Activated CD8-positive, alpha-beta memory T cell treated with anti-CD3 and anti-CD28 coated beads, Interleukin-2, amount 50 U/mL, for 4 hours (primary cell): Measurements from ENCODE around the gene POLD2.

Experiments
- DNase-seq: peaks from one replicate; pipeline ENCODE4 v3.0.0-alpha.2; 2020

POLD2 gene

DNA sequence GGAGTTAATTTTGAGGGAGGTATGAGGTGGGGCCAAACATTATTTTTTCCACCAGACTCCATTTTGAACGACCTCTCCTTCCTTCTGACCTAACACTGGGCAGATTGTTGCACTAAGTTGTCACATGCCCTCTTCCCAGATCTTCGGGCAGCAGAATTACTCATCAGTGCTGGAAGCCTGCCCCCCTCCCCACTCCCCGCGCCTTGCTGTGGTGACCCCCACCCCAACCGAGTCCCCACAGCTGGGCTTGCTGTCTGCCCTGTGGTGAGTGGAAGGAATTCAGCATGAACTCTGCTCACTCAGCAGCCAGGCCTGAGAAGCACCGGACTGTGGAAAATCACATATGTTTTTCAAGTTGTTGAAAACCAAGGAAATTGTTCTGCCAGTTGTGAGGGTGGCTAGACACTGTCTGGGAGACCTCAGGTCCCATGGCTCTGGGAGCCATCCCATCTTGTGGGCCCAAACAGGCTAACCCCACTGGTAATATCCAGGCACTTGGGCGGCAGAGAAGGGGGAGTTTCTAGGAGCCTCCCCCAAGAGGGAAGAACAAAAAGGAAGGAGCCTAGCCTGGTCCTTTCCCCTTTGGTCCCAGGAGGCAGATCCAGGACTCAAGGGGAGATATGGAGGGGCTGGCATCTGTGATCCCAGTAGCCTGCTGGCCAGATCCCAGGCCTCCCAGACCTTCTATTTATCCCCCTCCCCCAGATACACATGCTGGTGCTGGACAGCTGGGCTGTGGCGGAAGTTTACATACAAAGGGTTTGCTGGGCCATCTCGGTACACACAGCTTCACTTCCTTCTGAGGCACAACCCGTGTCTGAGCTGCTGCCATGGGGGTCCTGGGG, 22.7 kb downstream of the POLD2 start:
- no peak for DNase-seq

DNA sequence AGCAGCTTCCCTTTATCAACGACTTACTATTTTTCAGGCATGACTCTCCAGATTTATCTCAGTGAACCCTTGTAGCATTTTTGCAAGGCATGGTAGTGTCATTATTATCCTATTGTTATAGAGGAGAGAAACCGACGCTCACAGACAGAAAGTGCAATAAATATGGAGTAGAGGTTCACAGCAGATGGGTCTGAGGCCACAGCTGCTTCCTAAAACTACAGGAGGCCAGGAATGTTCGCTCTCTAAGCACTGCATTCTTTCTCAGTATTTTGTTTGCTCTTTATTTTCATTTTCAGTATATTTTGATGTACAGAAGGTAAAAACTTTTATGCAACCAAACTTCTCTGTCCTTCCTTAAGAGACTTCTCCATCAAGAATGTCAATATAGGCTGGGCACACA, 23.7 kb downstream of the POLD2 start:
- DNase-seq, result no peak

DNA sequence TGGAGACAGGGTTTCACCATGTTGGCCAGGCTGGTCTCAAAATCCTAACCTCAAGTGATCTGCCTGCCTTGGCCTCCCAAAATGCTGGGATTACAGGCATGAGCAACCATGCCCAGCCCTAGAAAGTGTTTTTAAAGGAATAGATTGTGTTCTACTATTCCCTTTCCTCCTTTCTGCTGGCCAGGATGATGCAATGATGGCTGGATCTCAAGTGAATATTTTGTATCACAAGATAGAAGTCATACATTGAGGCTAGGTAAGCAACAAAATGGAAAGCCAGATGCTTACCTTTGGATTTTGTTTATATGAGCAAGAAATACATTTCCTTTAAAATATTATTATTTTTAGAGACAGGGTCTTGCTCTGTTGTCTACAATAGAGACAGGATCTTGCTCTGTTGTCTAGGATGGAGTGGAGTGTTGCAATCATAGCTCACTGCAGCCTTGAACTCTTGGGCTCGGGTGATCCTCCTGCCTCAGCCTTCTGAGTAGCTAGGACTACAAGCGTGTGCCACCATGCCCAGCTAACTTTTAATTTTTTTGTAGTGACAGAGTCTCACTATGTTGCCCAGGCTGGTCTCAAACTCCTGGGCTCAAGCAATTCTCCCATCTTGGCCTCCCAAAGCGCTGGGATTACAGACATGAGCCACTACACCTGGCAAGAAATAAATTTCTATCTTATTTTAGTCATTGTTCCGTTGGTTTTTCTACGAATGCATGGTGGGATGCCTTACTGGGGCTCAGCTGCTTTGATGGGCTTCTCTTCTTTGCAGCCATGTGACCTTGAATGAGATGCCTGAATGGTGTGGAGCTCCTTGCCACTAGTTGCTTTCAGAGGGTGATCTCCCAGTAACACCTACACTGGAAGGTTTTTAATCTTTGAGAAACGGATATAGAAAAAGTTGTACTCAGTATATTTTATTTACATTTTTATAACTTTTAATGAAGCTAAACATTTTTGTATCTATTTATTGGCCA, 25.0 kb downstream of the POLD2 start:
- DNase-seq, result no peak

DNA sequence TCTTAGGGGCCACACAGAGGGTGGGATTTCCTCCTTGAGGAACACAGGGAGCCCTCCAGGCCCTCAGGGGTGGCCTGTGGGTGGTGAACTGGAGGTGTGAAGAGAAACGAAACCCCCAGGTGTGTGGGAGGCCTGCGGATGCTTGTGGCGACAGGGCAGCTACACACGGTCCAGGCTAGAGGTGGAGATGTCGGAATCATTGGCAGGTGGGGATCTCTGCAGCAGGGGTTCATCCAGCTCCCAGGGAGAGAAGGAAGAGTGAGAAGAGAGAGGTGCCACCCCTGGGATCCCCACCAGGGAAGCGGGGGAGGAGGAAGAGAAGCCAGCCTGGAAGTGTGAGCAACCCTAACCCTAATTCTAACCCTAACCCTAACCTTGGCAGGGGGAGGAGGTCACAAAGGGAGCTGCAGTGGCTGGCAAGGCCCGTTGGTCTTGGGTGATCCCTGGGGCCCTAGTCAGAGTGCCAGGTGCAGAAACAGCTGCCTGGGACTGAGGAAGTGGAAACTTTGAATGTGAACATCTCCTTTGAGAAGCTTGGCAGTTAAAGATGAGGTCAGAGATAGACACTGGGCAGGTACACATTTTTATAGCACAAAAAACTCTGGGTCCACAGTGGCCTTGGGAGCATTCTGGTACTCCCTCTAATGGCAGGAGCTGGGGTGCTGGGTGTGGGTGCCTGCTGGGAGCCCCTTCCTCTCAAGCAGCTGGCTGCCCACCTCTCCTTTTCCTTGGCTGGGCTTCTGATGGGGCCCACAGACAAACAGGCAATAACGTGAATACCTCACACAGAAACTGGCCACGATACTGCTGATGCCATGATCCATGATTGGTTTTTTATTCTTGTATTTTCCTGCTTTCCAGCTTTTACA, 26.1 kb downstream of the POLD2 start:
- no peak for DNase-seq

DNA sequence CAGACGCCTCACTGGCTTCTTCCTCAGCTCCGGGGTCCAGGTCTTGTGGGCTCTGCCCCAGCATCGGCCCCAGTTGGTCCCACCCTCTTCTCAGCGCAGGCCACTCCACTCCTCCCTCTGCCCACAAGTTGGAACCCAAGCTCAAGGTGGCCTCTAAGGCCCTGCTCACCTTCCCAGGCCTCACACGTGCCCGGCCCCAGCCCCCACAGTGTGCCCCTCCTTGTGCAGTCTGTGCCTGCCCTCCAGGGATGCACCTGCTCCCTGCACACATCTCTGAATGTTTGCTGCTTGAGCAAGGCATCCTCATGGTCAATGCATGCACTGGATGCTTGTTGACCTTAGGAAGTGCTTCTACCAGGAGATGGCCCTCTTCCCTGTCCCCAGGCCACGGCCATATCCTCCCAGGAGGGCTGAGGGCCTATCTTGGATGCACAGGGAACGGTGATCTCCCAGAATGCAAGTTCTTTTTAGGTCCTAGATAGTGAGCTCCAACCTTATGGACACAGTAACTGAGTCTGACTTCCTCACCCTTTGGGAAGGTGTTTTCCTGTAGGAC, 26.9 kb downstream of the POLD2 start:
- DNase-seq, result no peak

DNA sequence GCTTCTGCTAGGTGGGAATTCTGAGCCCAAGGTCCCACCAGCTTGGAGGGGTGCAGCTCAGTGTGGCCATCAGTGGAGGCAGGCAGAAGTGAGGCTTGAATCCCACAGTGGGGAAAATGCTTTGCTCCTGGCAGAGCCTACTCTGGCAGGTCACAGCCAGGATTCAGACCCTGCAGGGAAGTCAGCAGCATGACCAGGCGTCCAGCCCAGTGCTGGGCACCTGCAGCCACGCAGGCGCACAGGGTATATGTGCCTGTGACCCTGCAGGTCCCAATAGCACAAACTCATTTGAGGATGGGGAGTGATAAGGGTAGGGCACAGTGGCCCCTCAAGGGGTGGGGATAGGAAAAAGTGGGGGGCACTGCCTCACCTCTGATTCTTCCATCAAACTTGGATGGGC, 27.6 kb downstream of the POLD2 start:
- DNase-seq, result no peak

DNA sequence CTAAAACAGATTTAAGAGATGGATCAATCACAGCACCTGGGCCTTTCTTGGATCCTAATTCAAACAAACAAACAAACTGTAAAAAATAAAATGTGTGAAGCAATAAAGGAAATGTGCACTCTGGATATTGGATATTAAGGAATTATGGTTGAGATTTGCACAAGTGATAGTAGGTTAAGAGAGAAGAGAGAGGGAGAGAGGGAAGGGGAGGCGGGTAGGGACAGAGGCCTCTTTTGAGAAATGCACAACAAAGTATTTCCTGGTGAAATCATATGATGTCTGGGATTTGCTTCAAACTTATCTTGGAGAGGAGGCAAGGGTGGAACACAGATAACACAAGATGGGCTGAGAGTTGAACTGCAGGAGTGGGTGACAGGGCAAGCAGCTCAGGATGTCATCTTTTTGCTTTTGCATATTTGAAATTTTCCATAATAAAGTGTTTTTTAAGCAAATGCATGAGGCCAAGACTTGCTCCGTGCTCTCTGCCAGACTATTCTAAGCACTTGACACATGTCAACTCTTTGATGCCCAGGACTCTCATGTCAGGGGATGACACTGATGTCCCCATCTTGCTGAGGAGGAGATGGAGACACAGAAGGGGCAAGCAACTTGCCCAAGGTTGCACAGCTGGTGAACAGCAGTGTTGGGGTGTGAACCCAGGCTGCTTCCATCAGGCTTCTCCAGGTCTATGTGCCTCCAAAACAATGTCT, 28.3 kb downstream of the POLD2 start:
- no peak for DNase-seq

DNA sequence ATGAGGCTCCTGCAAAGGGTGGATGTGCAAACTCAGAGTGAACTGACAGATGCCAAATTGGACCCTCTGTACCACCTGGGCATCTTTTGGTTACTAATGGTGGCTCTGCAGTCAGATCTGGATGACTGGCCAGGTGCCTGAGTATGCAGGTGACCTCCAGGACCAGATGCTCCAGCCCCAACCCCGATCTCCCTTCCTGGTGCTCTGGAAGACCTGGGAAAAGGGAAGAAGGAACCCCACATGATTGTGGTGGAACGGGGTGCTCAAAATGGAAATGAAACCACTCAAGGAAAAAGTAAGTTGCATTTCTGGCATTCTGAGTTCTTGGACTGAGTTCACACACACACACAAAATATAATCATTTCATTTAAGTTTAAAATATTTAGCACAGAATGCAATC, 29.0 kb downstream of the POLD2 start:
- no peak for DNase-seq

DNA sequence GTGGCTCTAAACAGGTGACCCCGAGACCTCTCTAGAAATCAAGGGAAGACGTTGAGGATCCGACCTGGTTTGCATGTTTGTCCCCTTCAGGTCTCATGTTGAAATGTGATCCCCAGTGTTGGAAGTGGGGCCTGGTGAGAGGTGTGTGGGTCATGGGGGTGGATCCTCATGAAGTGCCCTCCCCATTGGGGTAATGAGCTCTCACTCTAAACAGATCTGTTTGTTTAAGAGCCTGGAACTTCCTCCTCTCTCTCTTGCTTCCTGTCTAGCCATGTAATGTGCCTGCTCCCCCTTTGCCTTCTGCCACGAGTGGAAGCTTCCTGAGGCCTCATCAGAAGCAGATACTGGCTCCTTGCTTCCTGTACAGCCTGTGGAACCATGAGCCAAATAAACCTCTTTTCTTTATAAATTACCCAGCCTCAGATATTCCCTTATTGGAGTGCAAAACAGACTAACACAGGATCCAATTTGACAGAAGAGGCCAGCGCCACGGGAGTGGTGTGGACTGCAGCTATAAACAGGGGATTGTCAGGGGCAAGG, 30.2 kb downstream of the POLD2 start:
- no peak for DNase-seq

DNA sequence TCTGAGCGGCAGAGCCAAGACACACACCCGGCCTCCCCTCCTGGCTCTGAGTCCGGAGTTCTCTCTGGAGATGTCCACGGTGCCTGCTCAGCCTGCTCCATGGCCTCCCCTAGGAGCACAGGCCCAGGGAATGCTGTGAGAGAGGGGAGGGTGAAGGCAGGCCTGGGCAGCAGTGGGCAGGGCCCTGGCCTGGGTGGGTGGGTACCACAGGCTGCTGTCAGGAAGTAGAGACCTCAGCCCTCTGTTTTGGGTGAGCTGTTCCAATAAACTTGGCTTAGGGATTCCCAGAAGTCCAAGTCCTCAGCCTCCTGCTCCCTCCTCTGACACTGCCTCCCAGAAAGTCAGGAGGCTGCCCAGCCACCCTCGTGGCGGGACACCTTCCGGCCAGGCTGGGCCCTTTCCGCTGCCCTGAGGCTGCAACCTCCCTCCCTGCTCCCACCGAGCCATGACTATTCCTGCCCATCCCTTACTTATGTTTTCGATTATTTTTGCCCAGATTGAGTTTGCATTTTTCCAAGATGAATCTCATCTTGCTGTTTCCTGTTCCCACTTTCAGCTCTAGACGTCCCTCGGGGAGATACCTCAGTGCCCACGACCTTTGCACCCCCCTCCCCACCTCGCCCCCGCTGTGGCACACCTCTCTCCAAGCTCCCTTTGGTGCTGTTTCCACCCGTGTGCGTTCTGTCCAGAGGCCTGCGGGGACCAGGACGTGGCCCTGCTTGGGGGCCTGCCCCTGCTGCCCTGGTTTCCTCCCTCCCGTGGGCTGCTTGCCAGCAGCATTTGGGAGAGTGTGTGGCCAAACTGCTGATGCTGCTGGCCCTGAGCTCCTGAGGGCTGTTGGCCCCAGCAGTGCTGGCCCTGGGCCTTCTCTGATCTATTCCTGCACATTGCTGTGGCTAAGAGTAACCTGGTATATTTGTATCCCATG, 35.2 kb downstream of the POLD2 start:
- no peak for DNase-seq

DNA sequence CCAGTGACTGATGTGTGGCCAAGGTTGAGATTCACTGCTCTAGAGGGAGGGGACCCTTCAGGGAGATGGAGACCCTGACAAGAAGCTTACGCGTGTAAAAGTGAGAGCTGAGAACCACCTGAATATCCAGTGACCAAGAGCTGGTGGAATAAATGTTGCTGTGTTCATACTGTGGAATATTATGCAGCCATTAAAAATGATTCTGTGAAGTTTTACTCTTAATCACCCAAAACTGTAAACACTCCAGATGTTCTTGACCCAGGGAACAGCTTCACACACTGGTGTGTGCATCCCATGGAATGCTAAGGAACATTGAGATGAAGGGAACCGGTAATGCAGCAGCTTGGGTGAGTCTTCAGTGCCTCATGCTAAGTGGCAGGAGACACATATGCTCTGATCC, 36.7 kb downstream of the POLD2 start:
- DNase-seq, result no peak

DNA sequence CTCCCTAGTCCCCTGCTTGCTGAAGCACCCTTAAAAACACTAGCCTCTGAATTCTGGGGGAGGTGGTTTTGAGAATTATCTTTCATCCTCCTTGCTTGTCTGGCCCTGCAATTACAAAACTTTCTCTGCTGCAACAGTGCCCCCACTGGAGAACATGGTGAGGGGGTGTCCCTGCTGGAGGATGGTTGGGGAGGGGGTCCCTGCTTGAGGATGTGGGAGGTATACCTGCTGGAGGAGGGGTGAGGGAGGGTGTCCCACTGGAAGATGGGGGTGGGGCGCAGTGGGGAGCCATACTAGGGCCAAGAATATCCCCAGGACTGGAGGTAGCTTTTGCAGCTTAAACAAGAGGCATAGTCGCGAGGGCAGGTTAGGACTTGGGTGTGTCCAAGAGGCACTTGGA, 37.8 kb downstream of the POLD2 start:
- DNase-seq, result no peak

DNA sequence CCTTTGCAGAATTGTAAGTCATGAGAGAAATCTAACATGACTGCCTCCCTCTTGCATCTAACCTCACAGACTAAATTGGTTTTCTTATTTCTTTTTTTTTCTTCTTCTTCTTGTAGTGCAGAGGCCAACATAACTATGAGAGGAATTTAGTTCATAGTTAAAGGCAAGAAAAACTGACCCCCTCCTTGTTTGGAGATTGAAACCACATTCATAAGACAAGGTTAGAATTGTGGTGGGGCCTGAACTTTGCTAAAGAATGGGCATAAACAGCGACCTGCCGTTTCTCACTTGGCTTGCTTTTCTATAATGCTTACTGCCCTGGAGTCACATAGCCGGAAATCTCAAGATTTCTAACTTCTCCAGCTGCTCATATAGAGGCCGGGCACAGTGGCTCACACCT, 38.6 kb downstream of the POLD2 start:
- no peak for DNase-seq

DNA sequence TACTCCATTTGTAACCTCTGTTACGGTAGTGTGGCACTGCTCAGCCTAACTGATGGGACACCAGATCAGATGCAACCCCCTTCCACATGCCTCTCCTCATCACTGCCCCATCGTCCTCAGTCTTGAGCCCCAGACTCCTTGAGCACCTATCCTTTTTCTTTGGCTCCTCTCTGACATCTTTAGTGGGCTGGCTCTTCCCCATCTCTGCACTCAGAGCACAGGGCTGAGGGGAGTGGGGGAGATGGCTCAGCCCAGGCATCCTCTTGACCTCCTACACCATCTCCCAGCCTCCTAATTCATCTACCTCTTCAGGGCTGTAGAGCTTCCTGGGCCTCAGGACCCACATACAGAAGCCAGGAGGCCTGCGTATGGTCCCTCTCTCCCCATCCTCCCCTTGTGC, 39.6 kb downstream of the POLD2 start:
- DNase-seq, result no peak

DNA sequence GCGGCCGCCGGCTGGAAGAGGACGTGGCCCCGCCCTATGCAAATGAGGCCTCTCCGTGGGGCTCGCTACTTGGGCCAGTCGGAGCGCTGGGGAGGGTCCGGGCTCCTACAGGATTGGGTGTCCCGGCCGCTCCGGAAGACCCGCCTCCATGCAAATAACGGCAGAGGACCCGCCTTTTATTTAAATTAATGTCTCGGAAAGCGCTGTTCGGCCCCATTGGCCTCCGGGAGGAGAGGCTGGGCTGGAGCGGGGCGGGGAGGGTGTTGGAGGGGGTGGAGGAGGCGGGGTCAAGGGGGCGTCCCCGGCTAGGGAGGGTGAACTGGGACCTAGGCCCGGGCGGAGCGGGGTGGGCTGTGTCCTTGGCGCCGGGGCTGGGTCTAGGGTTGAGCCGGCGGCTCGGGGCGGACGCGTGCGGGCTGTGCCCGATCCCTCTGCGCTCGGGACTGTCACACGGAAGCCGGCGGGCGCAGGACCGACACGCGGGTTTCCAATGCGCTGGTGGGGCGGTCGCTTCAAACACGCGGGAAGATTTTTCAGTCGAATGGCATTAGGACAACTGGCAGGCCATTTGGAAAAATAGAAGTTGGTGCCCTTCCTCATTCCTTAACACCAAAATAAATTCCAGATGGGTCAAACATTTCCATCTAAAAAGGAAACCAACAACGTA, 40.7 kb downstream of the POLD2 start:
- DNase-seq, result peak; percentile 96

DNA sequence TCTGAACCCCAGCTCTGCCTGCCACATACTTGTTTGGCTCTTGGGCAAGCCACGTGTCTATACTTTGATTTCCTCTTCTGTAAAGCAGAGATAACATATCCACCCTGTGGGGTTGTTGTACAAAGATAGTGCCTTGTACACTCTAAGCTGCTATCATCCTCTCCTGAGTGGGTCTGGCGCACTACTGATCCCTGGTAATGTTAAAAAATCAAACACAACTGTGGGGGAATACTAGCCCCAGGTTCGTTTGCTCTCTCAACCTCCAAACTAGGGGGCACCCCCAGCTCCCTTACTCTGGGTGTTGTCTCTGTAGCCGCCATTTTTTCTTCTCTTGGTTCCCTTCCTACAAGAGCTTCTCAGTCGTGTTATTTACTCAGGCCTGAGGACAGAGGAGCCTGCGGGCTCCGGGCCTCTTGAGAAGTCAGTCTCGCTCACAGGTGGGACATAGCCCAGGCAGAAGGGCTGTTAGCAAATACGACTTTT, 42.0 kb downstream of the POLD2 start:
- DNase-seq, result no peak

DNA sequence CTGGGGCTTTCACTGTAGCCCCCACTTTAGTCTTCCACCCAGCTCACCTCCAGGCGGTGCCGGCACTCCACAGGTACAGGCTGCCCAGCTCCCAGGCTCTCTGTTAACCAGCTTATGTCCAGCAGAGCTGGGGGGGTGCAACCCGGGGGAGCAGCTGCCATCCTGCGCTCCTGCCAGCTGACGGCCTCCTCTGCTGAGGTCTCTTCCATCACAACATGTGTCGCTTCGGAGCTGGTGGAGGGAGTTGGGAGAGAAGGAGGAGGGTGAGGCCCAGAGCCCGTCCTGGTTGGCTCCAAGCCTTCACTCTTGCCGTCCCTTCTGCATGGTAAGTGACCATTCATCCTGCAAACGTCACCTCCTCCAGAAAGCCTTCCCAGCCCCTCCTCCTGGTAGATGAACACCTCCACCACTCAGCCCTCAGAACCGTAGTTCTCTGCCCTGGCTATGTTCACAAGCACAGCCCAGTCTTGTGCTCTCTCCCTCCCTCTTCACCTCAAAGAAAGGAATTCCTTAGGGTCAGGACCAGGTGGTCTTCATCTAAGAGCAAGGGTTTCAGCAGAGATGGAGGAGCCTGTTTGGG, 42.6 kb downstream of the POLD2 start:
- DNase-seq, result no peak

DNA sequence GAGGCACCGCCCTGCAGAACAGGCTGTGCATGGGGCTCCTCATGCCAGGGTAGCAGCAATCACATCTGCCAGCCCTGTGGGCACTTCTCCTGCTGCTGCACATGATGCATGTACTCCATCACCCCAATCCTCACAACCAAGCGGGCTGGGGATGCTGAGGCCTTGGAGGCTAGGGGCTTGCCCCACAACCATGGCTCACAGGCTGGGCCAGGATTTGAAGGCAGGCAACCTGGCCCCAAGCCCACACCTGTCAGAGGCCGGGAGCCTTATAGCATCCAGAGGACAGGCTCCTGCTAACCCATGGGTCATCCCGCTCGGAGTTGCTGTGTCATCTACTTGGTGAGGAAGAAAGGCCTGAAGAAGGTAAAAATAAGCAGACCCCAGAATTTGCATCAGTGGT, 43.2 kb downstream of the POLD2 start:
- no peak for DNase-seq

DNA sequence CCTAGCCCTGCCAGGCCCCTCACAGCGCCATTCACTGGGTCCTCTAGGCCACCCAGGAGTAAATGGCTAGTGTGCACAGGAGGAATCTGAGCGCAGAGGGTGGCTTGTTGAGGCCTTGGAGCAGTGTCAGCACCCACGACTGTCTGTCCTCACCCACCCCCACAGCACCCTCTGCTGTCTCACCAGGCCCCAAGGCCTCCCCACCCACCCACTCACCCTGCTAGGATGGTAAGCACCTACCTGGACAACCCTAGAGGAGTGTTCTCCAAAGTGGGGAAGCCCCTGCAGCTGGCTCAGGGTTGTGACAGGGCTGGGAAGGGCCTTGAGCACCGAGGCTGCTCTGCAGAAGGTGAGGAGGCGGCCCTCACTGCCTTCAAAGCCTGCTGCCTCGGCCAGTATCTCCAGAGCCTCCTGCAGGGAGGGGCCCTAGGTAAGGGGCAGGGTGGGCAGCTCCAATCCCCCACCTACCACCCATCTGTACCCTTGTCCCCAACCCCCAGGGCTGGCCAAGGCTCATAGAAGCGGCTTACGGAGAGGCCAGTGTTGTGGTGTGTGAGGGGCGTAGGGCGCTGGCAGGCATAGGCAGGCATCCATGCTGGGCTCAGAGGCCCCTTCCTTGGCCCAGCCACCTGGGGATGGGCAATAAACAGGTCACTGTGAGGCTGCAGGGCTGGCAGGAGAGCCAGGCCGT, 43.9 kb downstream of the POLD2 start:
- DNase-seq, result no peak
